Measurements from ENCODE around the gene CRLF1. TPM values are rescaled to one million over a fixed set of nuclear protein-coding genes. Genes with fewer than 3 reads are reported as not detected.
A peak's percentile ranks its signal among the peaks of the same experiment; 100 is the strongest.

Gene CRLF1
- total and polyA plus RNA-seq, 10 of the 15 experiments (the other 5 are each of a cell fraction or from before 2014, with no cell fraction given) = 0.10 to 1.2 (median 0.49) TPM; not detected in 4

DNA sequence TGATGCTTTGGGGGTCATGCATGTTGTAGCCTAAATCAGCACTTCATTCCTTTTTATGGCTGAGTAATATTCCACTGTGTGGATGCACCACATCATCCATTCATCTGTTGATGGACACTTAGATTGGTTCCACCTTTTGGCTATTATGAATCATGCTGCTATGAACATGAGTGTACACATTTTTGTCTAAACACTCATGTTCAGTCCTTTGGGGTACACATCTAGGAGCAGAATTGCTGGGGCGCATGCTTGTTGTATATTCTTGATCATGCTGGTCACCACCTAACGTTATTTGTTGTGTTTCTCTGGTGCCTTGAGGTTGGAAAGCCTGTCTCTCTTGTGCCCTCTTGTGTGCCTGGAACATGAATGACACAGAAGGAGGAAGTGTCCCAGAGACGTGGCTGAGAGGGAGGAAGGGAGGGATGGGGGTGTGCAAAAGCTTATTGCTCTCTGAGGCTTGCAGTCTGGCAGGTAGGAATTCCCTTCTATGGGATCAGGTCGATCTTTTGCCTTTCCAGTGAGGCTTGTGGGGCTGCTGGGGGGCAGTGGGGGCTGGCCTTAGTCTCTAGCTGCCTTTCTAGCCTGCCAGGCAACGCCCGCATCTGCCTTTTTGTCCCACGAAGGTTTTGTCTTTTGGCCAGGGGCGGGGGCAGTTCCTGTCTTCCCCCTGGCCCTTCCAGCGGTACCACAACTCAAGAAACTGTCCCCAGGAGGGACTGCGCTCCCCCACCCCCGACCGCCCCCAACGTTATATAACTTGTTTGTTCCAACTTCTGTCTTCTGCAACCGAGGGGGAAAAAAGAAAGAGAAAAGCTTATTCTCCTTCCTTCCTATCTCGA, 37.8 kb upstream of the CRLF1 start (continued):
- TF ChIP-seq, protein P1, sequence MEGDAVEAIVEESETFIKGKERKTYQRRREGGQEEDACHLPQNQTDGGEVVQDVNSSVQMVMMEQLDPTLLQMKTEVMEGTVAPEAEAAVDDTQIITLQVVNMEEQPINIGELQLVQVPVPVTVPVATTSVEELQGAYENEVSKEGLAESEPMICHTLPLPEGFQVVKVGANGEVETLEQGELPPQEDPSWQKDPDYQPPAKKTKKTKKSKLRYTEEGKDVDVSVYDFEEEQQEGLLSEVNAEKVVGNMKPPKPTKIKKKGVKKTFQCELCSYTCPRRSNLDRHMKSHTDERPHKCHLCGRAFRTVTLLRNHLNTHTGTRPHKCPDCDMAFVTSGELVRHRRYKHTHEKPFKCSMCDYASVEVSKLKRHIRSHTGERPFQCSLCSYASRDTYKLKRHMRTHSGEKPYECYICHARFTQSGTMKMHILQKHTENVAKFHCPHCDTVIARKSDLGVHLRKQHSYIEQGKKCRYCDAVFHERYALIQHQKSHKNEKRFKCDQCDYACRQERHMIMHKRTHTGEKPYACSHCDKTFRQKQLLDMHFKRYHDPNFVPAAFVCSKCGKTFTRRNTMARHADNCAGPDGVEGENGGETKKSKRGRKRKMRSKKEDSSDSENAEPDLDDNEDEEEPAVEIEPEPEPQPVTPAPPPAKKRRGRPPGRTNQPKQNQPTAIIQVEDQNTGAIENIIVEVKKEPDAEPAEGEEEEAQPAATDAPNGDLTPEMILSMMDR (IDR thresholded peaks at IDR 0.05 in 2 of 3, conservative IDR thresholded peaks at IDR 0.05 in 1 of 3; ENCODE audit: control insufficient read depth in 2 of 3, extremely low read depth in 1 of 3, insufficient read depth in 1 of 3, low read depth in 3 of 3, low read length in 3 of 3) = peak; percentile 17 to 26 (median 25); a peak in 4 of 6 replicates

DNA sequence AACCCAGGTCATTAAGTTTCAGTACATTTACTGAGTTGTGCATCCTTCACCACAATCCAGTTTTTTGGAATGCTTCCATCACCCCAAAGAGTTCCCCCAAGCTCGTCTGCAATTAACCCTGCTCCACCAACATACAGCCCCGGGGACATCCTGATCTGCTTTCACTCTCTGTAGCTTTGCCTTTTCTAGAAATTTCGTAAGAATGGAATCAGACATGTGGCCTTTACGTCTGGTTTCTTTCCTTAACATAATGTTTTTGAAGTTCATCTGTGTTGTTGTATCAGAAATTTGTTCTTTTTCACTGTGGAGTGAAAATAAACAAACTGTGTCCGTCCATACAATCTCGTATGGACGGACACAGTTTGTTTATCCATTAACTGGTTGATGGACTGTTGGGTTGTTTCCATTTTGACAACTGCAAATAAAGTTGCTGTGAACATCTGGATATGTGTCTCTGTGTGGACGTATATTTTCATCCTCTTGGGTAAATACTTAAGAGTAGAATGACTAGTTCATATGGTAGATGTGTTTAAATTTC, 33.2 kb upstream of the CRLF1 start:
- no peaks in the 10 kb centered on the region for H4K20me1 ChIP-seq (ENCODE audit: control insufficient read depth, insufficient read depth)
- H3K4me3 ChIP-seq = no peak overlapping the region
- ATAC-seq (no peak), DNase-seq (ENCODE audit: low read depth, low spot score) (no peak), FAIRE-seq (no peak)
- ChIA-PET SMC1A (ENCODE audit: uncharacterized antibody, unreplicated experiment) (interaction anchor here (1.4 kb wide), 1 partner anchor 9 kb away, joined by 3 read pairs; no protein-coding TSS in a partner anchor), POLR2A (interaction anchor here (0.6 to 1.2 kb wide), 3 partner anchors 10 to 81 kb away, joined by 3 to 7 read pairs (median 4); no protein-coding TSS in a partner anchor), RAD21 (ENCODE audit: unreplicated experiment) (interaction anchor here (0.7 to 1.0 kb wide), 2 partner anchors 114 to 132 kb away, joined by 3 to 4 read pairs; no protein-coding TSS in a partner anchor), CTCF (interaction anchor here (0.6 to 1.8 kb wide), 3 partner anchors 46 to 219 kb away, joined by 3 to 4 read pairs (median 3); no protein-coding TSS in a partner anchor)
- BruUV-seq (replicated peaks) = no TSS peak
- H3K79me2 ChIP-seq (ENCODE audit: control insufficient read depth, insufficient read depth, low read length) = peaks cover 14% of the 10 kb centered on the region
- H3K27ac ChIP-seq (ENCODE audit: control insufficient read depth, insufficient read depth) = no peak overlapping the region
- H3K9ac ChIP-seq (ENCODE audit: control insufficient read depth, insufficient read depth, low read length) = no peak overlapping the region
- intact Hi-C loops (cut with micrococcal nuclease; ENCODE audit: unreplicated experiment) (no loop called here), in situ Hi-C loops (cut with MboI) (no loop called here)
- WGBS (ENCODE audit: insufficient coverage, insufficient replicate concordance, low lambda C conversion rate, missing lambda C conversion rate) = 86% methylated on average over 8 of the region's 8 CpGs
- no peaks in the 10 kb centered on the region for H3K27me3 ChIP-seq (replicated peaks in 1 of 2; ENCODE audit: control insufficient read depth in 2 of 2, insufficient read depth in 2 of 2, low read length in 1 of 2)
- no peak overlapping the region for H3K4me2 ChIP-seq (ENCODE audit: control insufficient read depth, insufficient read depth)
- peaks cover 9% of the 10 kb centered on the region for H3K4me1 ChIP-seq (ENCODE audit: control insufficient read depth, insufficient read depth, low read length)
- no peaks in the 10 kb centered on the region for H3K36me3 ChIP-seq (ENCODE audit: control insufficient read depth in 2 of 2, insufficient read depth in 2 of 2, low read length in 1 of 2)
- H3K9me3 ChIP-seq (replicated peaks; ENCODE audit: control insufficient read depth, insufficient read depth, low read length) = no peaks in the 10 kb centered on the region
- H2AFZ ChIP-seq (ENCODE audit: control insufficient read depth, low read depth, low read length) = no peak overlapping the region
- TF ChIP-seq RUNX3 (IDR thresholded peaks at IDR 0.05; ENCODE audit: low read length) (no peak), SREBF2 (IDR thresholded peaks at IDR 0.05; ENCODE audit: low read length) (no peak), IRF4 (IDR thresholded peaks at IDR 0.05; ENCODE audit: low read depth, low read length) (no peak), CHD4 (IDR thresholded peaks at IDR 0.05) (no peak), STAT1 (conservative IDR thresholded peaks at IDR 0.05) (no peak), CHD1 (IDR thresholded peaks at IDR 0.05; ENCODE audit: low read depth, low read length) (no peak), CHD2 (IDR thresholded peaks at IDR 0.05; ENCODE audit: borderline replicate concordance, low read depth, low read length) (no peak)
- TF ChIP-seq, protein P2, sequence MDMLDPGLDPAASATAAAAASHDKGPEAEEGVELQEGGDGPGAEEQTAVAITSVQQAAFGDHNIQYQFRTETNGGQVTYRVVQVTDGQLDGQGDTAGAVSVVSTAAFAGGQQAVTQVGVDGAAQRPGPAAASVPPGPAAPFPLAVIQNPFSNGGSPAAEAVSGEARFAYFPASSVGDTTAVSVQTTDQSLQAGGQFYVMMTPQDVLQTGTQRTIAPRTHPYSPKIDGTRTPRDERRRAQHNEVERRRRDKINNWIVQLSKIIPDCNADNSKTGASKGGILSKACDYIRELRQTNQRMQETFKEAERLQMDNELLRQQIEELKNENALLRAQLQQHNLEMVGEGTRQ (IDR thresholded peaks at IDR 0.05; ENCODE audit: borderline replicate concordance, low read depth, low read length) = no peak
- TF ChIP-seq, protein P3, sequence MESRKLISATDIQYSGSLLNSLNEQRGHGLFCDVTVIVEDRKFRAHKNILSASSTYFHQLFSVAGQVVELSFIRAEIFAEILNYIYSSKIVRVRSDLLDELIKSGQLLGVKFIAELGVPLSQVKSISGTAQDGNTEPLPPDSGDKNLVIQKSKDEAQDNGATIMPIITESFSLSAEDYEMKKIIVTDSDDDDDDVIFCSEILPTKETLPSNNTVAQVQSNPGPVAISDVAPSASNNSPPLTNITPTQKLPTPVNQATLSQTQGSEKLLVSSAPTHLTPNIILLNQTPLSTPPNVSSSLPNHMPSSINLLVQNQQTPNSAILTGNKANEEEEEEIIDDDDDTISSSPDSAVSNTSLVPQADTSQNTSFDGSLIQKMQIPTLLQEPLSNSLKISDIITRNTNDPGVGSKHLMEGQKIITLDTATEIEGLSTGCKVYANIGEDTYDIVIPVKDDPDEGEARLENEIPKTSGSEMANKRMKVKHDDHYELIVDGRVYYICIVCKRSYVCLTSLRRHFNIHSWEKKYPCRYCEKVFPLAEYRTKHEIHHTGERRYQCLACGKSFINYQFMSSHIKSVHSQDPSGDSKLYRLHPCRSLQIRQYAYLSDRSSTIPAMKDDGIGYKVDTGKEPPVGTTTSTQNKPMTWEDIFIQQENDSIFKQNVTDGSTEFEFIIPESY (IDR thresholded peaks at IDR 0.05) = no peak
- TF ChIP-seq, protein P4, sequence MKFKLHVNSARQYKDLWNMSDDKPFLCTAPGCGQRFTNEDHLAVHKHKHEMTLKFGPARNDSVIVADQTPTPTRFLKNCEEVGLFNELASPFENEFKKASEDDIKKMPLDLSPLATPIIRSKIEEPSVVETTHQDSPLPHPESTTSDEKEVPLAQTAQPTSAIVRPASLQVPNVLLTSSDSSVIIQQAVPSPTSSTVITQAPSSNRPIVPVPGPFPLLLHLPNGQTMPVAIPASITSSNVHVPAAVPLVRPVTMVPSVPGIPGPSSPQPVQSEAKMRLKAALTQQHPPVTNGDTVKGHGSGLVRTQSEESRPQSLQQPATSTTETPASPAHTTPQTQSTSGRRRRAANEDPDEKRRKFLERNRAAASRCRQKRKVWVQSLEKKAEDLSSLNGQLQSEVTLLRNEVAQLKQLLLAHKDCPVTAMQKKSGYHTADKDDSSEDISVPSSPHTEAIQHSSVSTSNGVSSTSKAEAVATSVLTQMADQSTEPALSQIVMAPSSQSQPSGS (IDR thresholded peaks at IDR 0.05; ENCODE audit: low read length) = no peak
- TF ChIP-seq, protein P5, sequence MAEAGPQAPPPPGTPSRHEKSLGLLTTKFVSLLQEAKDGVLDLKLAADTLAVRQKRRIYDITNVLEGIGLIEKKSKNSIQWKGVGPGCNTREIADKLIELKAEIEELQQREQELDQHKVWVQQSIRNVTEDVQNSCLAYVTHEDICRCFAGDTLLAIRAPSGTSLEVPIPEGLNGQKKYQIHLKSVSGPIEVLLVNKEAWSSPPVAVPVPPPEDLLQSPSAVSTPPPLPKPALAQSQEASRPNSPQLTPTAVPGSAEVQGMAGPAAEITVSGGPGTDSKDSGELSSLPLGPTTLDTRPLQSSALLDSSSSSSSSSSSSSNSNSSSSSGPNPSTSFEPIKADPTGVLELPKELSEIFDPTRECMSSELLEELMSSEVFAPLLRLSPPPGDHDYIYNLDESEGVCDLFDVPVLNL (IDR thresholded peaks at IDR 0.05; ENCODE audit: low read depth, low read length) = no peak
